Kasumi-1 (cell line): ENCODE measurements around the gene FHOD1.

Experiments
- DNase-seq, 2 experiments: peaks; one replicate each; lab custom pipeline; 2025; lab: John Stamatoyannopoulos, UW

The FHOD1 gene

DNA sequence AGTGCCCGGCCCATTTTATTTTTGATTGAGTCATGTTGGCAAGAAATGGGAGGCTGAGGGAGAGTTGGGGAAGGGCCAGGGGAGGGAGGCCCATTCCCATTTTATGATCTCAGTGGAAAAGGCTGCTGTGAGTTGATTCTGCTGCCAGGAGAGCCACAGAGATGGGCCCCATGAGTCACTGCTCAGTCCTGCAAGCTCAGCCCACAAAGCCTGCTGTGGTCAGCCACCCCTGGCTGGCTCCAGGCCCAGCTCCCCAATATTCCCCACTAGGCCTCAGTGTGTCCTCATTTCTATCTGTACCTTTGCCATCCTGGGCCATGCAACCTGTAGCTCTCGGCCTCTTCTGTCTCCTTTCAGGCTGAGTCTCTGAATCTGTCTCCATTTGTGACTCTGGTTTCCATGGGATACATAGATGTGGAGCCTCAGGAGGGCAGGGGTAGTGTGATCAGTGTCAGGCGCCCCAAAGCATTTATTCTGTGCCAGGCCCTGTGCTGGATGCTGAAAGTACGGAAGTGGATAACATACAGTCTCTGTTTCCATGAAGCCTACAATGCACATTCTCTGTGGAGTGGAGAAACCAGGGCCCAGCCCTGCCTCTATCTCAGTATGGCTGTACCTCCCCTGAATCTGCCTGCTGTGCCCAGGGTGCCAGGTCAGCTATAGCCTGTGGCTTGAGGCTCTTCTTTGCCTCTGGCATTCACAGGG lies 30.2 kb upstream of the FHOD1 start:
- no peak for DNase-seq

DNA sequence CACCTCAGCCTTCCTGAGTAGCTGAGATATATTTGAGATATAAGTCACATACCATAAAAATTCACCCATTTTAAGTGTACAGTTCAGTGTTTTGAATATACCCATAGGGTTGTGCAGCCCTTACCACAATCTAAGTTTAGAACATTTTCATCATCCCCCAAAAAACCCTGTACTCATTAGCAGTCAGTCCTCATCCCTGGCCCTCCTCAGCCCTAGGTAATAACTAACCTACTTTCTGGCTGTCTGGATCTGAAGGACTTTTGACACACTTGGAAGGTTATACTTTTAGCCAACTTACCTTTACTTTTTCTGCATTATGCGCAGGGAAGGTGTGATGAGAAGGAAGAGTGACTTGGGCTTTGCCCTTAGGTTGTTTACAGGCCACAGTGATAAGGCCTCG lies 28.0 kb upstream of the FHOD1 start:
- DNase-seq = no peak

DNA sequence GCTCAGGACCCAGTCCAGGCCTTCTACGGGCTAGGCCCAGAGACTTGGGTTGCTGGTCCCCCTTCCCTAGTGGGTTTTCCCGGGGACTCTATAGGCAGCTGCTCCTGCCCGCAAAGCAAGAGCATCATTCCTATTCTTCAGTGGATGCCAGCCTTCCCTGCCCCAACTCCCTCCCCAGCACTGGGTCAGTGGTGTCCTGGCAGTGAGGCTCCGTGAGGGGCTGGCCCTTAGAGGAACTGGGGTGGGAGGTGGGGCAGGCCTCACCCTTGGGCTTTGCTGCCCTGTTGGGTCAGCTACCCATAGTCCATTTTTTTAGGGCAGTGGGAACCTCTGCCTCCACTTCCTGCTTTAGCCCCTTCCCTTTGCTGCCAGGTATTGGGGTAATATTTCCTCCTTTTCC lies 24.2 kb upstream of the FHOD1 start:
- DNase-seq = no peak

DNA sequence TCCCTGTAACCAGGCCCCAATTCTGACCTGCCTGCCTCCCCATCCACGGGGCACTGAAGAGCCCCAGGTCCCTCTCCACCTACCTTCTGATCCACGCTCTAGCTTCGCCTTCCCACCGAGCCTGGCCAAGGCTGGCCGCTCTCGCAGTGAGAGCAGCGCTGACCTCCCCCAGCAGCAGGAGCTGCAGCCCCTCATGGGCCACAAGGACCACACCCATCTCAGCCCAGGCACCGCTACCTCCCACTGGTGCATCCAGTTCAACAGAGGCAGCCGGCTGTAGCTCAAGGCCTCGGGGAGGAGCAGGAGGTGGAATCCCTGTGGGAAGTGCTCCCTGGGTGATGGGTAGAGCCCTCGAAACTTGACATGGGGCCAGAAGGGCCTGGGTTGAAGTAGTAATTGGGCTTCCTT lies 23.7 kb upstream of the FHOD1 start:
- no peak for DNase-seq

DNA sequence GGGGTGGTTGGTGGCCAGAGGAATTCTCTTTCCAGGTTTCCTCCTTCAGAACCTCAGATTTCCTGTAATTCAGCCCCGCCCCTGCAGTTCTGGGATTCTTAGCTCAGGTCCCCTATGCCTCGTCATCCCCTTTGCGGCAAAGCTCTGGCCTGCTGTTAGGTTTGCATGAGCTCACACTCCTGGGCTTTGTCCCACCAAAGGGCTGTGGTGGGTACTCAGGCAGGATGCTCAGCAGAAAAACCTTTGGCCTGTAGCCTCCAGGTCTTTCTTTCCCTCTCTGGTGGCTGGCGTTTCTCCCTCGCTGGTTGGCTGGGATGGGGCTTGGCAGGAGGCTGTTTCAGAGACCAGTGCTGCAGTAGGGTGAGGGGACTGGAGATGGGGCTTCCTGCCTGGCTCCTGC lies 22.5 kb upstream of the FHOD1 start:
- no peak for DNase-seq

DNA sequence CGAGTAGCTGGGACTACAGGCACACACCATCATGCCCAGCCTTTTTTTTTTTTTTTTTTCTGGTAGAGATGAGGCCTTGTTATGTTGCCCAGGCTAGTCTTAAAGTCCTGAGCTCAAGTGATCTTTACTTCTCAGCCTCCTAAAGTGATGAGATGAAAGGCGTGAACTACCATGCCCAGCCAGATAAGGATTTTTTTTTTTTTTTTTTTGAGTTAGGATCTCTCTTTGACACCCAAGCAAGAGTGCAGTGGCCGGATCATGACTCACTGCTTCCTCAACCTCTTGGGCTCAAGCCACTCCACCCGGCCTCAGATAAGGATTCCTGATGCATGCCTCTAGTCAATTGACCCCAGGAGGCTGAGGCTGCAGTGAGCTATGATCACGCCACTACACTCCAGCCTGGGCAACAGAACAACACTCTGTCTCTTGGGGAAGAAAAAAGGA lies 20.9 kb upstream of the FHOD1 start:
- DNase-seq = no peak

DNA sequence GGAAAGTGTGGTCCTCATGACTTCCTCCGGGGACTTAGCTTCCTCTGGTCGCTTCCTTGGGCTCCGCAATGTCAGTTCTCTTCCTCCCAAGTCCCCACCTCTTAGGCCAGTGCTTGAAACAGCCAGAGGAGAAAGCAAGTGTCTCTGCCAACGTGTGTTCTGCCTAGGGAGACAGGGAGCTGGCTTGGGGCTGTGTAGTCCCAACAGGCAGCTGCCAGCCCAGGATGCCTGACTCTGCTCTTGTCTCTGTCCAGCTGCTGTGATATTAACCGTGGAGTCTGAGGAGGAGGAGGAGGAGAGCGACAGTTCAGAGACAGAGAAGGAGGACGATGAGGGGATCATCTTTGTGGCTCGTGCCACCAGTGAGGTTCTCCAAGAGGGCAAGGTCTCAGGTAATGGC lies 18.6 kb upstream of the FHOD1 start:
- DNase-seq = no peak

DNA sequence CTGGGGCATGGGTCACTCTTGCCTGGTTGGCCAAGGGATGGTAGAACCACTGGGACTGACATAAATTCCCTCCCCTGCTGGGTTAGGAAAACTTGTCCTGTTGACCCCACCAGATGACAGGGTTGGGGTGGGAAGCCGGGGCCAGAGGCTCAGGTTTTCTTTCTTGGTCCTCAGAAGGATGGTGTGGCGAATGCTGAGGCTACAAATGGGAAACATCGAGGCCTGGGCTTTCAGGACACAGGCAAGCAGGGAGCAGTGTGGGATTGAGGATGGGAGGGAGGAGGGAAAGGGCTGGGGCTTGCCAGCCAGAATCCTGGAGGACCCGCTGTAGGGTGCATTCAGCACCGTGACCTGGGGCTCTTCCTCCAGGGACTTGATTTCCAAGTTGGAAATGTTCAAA lies 17.6 kb upstream of the FHOD1 start:
- DNase-seq = no peak

DNA sequence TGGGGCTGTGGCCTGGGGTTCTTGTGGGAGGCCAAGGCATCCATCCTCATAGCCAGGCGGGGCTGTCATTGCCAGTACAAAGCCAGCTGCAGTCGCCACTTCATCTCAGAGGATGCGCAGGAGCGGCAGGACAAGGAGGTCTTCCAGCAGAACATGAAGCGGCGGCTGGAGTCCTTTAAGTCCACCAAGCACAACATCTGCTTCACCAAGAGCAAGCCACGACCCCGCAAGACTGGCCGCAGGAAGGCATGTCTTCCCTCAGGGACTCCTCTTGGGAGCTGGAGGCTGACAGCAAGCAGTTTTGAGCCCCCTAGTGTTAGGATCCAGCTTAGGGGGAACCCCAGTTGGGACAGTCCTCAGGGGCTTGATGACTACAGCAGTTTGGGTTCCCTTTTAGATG lies 17.0 kb upstream of the FHOD1 start:
- DNase-seq = peak in 1 of 2 experiments; percentile 14

DNA sequence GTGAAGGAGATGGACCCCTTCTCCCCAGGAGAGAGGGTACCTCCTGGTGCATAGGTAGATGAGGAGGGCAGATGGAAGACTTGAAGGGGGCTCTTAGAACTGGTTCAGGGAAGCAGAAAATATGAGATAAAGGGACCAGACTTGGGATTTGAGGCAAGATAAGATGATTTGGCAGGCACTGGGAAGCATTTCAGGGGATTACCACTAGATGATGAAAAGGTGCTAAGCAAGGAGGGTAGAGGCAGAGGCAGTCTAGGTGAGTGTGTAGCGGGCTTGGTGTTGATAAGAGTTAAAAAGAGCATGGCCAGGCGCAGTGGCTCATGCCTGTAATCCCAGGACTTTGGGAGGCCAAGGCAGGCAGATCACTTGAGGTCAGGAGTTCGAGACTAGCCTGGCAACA lies 15.9 kb upstream of the FHOD1 start:
- DNase-seq = no peak

DNA sequence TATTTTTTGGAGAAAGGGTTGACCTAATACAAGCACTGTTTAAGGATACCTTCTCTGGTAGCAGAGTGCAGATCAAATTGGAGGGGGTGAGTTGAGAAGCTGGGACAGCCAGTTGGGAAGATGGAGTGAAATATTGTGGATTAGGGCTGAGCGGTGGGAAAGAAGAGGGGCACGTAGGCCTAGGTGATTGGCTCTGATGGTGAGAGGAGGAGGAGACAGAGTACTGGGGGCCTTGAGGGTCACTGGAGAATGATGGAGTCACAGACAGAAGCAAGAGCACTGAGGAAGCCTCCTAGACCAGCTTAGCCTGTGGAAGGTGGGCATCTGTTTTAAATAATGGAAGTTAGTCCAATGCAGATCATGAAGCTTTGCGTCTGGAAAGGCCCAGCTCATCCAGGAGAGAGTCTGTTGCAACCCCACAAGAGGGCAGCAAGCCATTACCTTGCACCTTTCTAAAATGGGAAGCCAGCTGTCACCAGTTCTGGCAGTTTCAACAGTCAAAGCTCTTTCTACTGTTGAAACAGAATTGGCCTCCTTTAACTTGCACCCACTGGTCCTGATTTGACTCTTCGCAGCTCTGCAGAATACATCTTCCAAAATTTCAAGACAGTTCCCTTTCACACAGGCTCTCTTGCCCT lies 13.3 kb upstream of the FHOD1 start:
- DNase-seq = peak; percentile 53 to 63

DNA sequence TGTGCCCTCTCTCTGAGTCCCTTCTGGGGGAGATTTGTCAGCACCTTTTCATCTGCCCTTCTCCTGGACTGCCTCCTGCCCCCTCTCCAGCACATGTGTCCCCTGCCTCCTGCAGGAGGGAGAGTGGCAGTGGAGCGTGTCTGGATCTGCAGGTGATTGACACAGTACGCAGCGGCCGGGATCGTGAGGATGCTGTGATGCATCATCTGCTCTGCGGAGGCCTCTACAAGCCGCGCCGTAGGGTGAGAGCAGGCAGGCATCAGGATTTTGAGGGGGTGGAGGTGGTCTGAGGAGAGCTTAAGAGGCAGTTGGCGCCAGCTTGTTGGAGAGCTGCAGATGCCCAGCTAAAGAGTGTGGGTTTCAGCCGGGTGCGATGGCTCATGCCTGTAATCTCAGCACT lies 12.4 kb upstream of the FHOD1 start:
- no peak for DNase-seq

DNA sequence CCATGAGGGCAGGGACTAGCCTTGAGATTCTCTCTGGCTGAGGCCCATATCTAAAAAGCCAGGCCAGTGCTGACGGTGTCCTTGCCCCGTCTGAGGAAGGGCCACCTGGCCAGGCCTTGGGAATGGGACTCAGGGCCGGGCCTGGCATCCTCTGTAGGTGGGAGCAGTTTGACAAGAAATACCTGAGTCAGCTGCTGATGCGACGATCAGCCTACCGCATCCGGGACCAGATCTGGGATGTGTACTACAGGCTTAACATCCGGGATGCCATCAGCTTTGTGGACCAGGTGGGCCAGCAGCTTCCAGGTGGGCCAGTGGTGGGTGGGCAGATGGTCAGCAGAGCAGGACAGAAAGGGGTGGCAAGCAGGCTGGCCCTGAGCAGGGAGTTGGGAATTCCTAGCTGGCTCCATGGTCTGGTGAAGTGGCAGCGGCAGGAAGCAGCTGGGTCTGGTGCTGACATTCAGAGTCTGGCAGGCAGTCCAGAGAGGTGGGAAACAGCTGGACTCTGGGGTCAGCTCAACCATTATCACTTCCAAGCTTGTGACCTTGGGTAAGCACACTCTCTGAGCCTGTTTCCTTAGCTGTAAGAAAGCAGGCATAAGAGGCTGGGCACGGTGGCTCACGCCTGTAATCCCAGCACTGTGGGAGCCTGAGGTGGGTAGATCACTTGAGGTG lies 11.0 kb upstream of the FHOD1 start:
- DNase-seq = no peak

DNA sequence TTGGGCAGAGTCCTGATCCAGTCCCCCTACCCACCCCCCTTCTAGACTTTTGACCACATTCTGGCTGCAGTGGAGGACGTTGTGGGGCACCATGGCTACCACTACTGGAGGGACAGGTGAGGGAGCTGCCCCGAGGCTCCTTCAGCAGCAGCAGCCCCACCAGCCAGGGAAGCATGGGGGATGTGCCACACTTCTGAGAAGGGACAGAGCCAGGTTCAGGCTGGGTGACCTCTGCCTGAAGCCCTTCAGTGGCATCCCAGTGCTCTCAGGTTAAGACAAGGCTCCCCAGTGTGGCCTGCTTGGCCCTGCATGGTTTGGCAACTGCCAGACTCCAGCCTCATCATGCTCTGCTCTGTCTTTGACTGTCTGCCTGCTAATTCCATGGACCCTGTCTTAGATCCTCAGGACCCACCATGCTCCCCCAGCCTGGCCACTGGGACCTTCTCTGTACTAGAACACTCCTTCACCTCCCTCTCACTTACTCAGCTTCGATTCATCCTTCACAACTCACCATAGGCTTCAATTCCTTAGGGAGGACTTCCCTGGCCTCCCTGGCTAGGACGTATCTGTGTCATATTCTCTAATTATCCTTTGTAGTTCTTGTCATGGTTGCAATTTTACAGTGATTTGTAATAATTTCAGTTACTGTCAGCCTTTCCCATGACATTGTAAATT lies 10.3 kb upstream of the FHOD1 start:
- DNase-seq = no peak

DNA sequence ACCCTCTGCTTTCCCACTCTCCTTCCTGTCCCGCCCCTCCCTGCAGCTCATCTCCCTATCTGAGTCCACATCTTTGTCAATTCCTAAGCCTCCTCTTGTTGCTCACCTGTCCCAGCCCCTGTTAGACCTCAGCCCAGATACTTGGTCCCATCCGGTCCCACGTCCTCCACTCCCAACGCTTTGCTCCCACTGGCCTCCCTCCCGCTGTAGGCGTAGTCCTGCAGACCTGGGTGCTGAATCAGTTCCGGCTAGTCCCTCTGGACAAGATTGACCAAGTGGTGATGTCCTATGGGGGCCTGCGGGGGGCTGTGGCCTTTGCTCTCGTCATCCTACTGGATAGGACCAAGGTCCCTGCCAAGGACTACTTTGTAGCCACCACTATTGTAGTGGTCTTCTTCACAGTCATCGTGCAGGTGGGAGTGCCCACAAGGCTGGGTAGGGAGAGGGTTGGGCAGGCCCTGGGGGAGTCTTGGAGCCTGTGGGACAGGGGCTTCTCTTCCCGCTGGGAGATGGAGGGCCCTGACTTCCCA lies 9.5 kb upstream of the FHOD1 start:
- no peak for DNase-seq

DNA sequence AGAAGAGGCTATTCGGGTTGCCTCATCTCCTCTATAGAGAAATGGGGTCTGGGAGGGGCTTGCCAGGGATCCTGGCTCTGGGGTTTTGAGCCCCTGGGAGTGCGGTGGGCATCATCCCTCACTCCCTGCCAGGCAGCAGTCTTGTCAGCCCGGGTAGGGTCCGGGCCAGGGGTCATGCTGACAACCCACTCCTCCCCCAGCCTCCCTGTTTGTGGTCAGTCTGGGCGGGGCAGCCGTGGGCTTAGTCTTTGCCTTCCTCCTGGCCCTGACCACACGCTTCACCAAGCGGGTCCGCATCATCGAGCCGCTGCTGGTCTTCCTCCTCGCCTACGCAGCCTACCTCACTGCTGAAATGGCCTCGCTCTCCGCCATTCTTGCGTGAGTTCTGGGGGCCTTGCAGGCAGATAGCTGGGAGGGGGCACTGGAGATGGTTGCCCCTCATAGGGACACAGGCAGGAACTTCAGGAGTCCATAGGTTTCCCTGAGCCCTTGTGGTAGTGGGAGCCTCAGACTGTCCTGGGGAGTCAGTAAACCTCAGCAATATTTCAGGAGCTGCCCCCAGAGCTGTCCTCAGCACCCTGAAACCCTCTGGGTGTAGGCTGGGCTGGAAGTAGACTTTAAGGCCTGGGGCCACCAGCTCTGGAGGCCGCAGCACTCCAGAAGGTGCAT lies 8.4 kb upstream of the FHOD1 start:
- DNase-seq = no peak

DNA sequence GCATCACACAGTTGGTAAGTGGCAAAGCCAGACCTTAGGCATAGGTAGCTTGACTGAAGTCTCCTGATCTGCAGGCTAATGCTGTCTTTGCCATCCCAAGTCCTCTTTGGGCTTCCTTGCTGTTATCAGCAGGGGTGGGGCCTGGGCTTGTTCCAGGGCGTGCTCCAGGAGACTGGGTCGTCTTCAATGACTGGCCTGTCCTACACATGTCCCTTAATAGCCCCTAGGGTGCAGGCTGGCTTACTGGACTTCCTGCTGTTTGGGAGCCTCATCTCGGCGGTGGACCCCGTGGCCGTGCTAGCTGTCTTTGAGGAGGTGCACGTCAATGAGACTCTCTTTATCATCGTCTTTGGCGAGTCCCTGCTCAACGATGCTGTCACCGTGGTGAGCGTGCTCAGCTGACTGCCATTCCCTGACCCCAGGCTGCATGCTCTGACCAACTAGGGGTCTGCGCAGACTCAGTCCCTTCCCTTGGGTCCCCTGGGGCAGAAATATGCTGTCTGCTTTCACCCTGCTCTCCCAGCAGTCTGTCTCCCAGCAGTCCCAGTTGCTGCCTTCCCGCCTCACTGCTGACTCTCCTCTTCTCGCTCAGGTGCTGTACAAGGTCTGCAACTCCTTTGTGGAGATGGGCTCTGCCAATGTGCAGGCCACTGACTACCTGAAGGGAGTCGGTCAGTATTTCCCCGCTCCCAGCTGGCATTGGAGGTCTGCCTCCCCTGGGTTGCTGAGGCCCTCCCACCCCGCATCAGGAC lies 7.7 kb upstream of the FHOD1 start:
- DNase-seq = no peak

DNA sequence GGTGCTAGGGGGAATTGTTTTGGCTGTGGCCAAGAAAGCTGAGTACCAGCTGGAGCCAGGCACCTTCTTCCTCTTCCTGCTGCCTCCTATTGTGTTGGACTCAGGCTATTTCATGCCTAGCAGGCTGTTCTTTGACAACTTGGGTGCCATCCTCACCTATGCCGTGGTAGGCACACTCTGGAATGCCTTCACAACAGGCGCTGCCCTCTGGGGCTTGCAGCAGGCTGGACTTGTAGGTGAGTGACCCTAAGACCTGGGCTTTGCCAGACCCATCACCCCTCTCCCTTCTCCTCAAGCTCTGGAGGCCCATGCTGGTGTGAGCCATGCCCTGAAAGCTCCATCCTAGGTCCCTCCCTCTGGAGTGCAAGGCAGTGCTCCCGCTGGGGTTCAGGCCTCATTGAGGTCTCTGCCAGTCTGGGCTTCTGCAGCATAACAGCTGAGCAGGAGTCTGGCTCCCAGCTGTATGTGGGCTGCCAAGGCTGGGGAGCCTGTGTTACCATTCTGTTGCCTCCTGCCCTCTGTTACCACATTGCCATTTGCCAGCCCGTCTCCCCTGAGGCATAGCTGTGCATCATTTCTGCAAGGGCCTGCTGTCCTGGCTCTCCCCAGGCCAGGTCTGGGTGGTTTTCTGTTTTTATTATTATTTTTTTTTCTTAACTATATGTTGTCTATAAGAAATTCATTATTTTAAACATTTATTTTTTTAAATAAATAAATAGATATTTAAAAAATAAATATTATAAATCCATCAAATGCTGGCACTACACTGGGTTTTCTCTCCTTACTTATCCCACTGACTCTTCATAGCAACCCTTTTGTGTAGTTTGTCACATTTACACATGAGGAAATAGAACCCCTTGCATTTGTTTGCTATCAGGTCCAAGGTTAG lies 5.6 kb upstream of the FHOD1 start:
- DNase-seq = no peak

DNA sequence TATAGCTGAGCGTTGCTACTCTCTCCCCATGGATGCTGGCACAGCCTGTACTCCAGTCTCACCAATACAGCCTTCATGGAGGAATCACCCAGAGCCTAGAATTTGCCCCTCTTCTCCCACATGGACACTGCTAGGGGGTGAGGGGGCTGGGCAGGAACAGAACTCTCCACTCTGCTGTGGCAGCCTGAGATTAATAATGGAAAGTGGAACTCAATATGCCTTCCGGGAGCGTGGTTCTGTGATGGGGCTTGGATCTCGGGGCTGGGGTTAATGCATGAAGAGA lies 2.7 kb upstream of the FHOD1 start:
- no peak for DNase-seq
